Right lobe of liver (tissue), 4 donors: ENCODE results near the gene SH2D4B.

ENCODE experiments used
- CTCF ChIP-seq, 4 donors: fragments of 200-600 bp in 3 of 4; fragments of 450-650 bp in 1 of 4; IDR thresholded peaks; one replicate each; pipeline versions ENCODE4 v1.5.1 to v1.8.0; 2016 to 2022; ENCODE audit warnings: antibody characterized with exemption in 4 of 4, mild to moderate bottlenecking in 2 of 4
- POLR2A ChIP-seq: fragments of 450-650 bp; IDR thresholded peaks from one replicate; pipeline ENCODE4 v1.6.1; 2017; ENCODE audit warnings: antibody characterized with exemption, mild to moderate bottlenecking
- donor health status: DM: no; HTN: no; CAD: no.
- donor health status: DM: no; HTN: no; CAD: no.
- donor health status: DM: no; HTN: yes; CAD: no.

- no peak for TF ChIP-seq CTCF (IDR thresholded peaks at IDR 0.05)
- TF ChIP-seq POLR2A = no peak
Observed at GRCh38 chr10:80690434-80690833, 152.7 kb downstream of the SH2D4B start.
